Calu3 (cell line): Measurements from ENCODE around the gene TRPV4. TPM values are rescaled to one million over a fixed set of nuclear protein-coding genes. Genes with fewer than 3 reads are reported as not detected.

Experiments used
- BruUV-seq: library from RNA; stranded (reverse); fragments of 400-500 nt; replicated peaks from 2 replicates; lab custom pipeline; 2021; lab: Mats Ljungman, UMichigan
- CTCF ChIA-PET: fragments of 300-600 bp; sonication (Branson Sonifier 250); formaldehyde crosslinking; loops from one replicate; lab custom pipeline; 2022; ENCODE audit warnings: antibody characterized with exemption; lab: Charles Lee
- DNase-seq: peaks from one replicate; pipeline ENCODE4 v3.0.0; 2022
- H3K27ac Mint-ChIP-seq: one replicate; pipeline ENCODE4 v1.8.0; 2022; ENCODE audit warnings: mixed read lengths; ENCODE audit not compliant: unreplicated experiment
- H3K27me3 Mint-ChIP-seq: one replicate; pipeline ENCODE4 v1.8.0; 2022; ENCODE audit warnings: mixed read lengths; ENCODE audit not compliant: unreplicated experiment
- H3K36me3 Mint-ChIP-seq: one replicate; pipeline ENCODE4 v1.8.0; 2022; ENCODE audit warnings: mild to moderate bottlenecking, moderate library complexity, mixed read lengths; ENCODE audit not compliant: insufficient read depth, unreplicated experiment
- H3K4me1 Mint-ChIP-seq: one replicate; pipeline ENCODE4 v1.8.0; 2022; ENCODE audit warnings: mild to moderate bottlenecking, low read depth, mixed read lengths; ENCODE audit not compliant: unreplicated experiment
- H3K4me3 Mint-ChIP-seq: one replicate; pipeline ENCODE4 v1.8.0; 2022; ENCODE audit warnings: mild to moderate bottlenecking, low read depth, moderate library complexity, mixed read lengths; ENCODE audit not compliant: unreplicated experiment
- H3K9me3 Mint-ChIP-seq: one replicate; pipeline ENCODE4 v1.8.0; 2022; ENCODE audit warnings: low read depth, mixed read lengths; ENCODE audit not compliant: unreplicated experiment
- CTCF ChIP-seq: fragments of 200-600 bp; IDR thresholded peaks from one replicate; pipeline ENCODE4 v1.8.0; 2022; ENCODE audit warnings: antibody characterized with exemption; ENCODE audit not compliant: unreplicated experiment
- intact Hi-C: fragments of 100-400 bp; cut with micrococcal nuclease; formaldehyde crosslinking; loops from one replicate; pipeline ENCODE4 v1.10.0; 2022; ENCODE audit not compliant: unreplicated experiment
- total RNA-seq: library from RNA; stranded (reverse); gene quantifications from 2 replicates; pipeline ENCODE4 v1.2.3, GENCODE V29; 2022

TRPV4 gene
- total RNA-seq, 1 experiment from 2014 or later: 25.3 TPM

GRCh38 chr12:109841356-109841755, 8.2 kb upstream of the TRPV4 start:
- H3K36me3 Mint-ChIP-seq: peaks cover 18% of the 10 kb centered on the region
- no TSS peak for BruUV-seq
- H3K27ac Mint-ChIP-seq: peak overlapping the region; percentile 79
- no peak for TF ChIP-seq CTCF
- H3K4me1 Mint-ChIP-seq: peaks cover 54% of the 10 kb centered on the region
- intact Hi-C loops: no loop called here
- no peak for DNase-seq
- CTCF ChIA-PET: interaction anchor here (1.3 to 1.6 kb wide), 2 partner anchors 9 to 35 kb away, joined by 3 to 5 read pairs; no protein-coding TSS in a partner anchor
- no peaks in the 10 kb centered on the region for H3K9me3 Mint-ChIP-seq
- no peaks in the 10 kb centered on the region for H3K27me3 Mint-ChIP-seq
- no peak overlapping the region for H3K4me3 Mint-ChIP-seq

GRCh38 chr12:109840305-109841074, 7.3 kb upstream of the TRPV4 start:
- Mint-ChIP-seq H3K9me3 (no peaks in the 10 kb centered on the region), H3K4me3 (peak overlapping the region; percentile 39), H3K36me3 (peaks cover 18% of the 10 kb centered on the region), H3K27ac (peak overlapping the region; percentile 79), H3K4me1 (peaks cover 55% of the 10 kb centered on the region), H3K27me3 (no peaks in the 10 kb centered on the region)
- peak; percentile 88 for DNase-seq
- intact Hi-C loops: no loop called here
- no TSS peak for BruUV-seq
- CTCF ChIA-PET: interaction anchor here (0.6 to 1.6 kb wide), 4 partner anchors 8 to 35 kb away, joined by 3 to 7 read pairs (median 4); no protein-coding TSS in a partner anchor
- no peak for TF ChIP-seq CTCF

- Mint-ChIP-seq H3K27ac (peak overlapping the region; percentile 79), H3K36me3 (peaks cover 18% of the 10 kb centered on the region), H3K9me3 (no peaks in the 10 kb centered on the region), H3K4me3 (no peak overlapping the region), H3K27me3 (no peaks in the 10 kb centered on the region), H3K4me1 (peaks cover 55% of the 10 kb centered on the region)
- no TSS peak for BruUV-seq
- intact Hi-C loops: no loop called here
- DNase-seq: no peak
- TF ChIP-seq CTCF: no peak
- CTCF ChIA-PET: no interaction called here
These were observed 6.2 kb upstream of the TRPV4 start for GRCh38 chr12:109839444-109839843.

GRCh38 chr12:109836916-109837315, 3.7 kb upstream of the TRPV4 start:
- CTCF ChIA-PET: interaction anchor here (0.6 to 1.5 kb wide), 3 partner anchors 14 to 706 kb away, joined by 3 to 4 read pairs (median 3); no protein-coding TSS in a partner anchor
- no peaks in the 10 kb centered on the region for H3K27me3 Mint-ChIP-seq
- BruUV-seq: no TSS peak
- intact Hi-C loops: no loop called here
- peaks cover 33% of the 10 kb centered on the region for H3K36me3 Mint-ChIP-seq
- peaks cover 68% of the 10 kb centered on the region for H3K4me1 Mint-ChIP-seq
- peak overlapping the region; percentile 39 for H3K27ac Mint-ChIP-seq
- peak; percentile 53 for DNase-seq
- H3K4me3 Mint-ChIP-seq: no peak overlapping the region
- no peak for TF ChIP-seq CTCF
- no peaks in the 10 kb centered on the region for H3K9me3 Mint-ChIP-seq
